HepG2 (cell line): ENCODE data around the gene CAP2. TPM values are rescaled to one million over a fixed set of nuclear protein-coding genes. Genes with fewer than 3 reads are reported as not detected.

ENCODE experiments used
- ATAC-seq: fragments of 200-7000 bp; cut with Tn5 transposase; 3 replicates; pipeline ENCODE4 v1.9.1; 2020; ENCODE audit warnings: mild to moderate bottlenecking, moderate library complexity
- BruUV-seq: library from RNA; stranded (reverse); fragments of 400-500 nt; replicated peaks from 2 replicates; lab custom pipeline; 2021; lab: Mats Ljungman, UMichigan
- CTCF ChIA-PET: fragments of 300-600 bp; formaldehyde crosslinking; extraction: SDS; loops from one replicate; lab custom pipeline; 2021; ENCODE audit warnings: low total read pairs, inconsistent platforms, low intra/inter-chr PET ratio; lab: Yijun Ruan, JAX
- POLR2A ChIA-PET: fragments of 350-600 bp; sonication (Branson Sonifier 250); formaldehyde crosslinking; loops from one replicate; lab custom pipeline; 2020; ENCODE audit warnings: antibody characterized with exemption, inconsistent platforms; lab: Yijun Ruan, JAX
- DNase-seq: peaks from one replicate; pipeline ENCODE4 v3.0.0-alpha.2; 2015; ENCODE audit warnings: low spot score
- FAIRE-seq: peaks from 3 replicates; lab custom pipeline; 2011; peaks lifted over from hg19 to GRCh38; lab: Jason Lieb, UNC
- H2AFZ ChIP-seq: one replicate; pipeline ENCODE4 v1.6.1; 2011; ENCODE audit warnings: low read length, inconsistent platforms
- H3K27ac ChIP-seq: fragments of 300-600 bp; 3 replicates; pipeline ENCODE4 v1.8.0; 2011; ENCODE audit warnings: mixed run types, mild to moderate bottlenecking, mixed read lengths, low read length, inconsistent platforms; ENCODE audit not compliant: insufficient read depth; ENCODE audit errors: extremely low read length
- H3K27me3 ChIP-seq, 2 experiments: fragments of 200-600 bp in 1 of 2; 2 replicates in 1 of 2; 3 replicates in 1 of 2; pipeline versions ENCODE4 v1.6.0 to v1.8.0; 2011; ENCODE audit warnings: low read length in 2 of 2, mild to moderate bottlenecking in 2 of 2, moderate library complexity in 2 of 2, inconsistent platforms in 1 of 2; ENCODE audit not compliant: insufficient read depth in 2 of 2, control insufficient read depth in 1 of 2
- H3K36me3 ChIP-seq, 2 experiments: fragments of 200-600 bp in 1 of 2; replicated peaks in 1 of 2; 2 replicates in 1 of 2; 3 replicates in 1 of 2; pipeline versions ENCODE4 v1.5.1 to v1.8.0; 2011; ENCODE audit warnings: low read length in 2 of 2, inconsistent platforms in 1 of 2; ENCODE audit not compliant: insufficient read depth in 2 of 2, control insufficient read depth in 1 of 2
- H3K4me1 ChIP-seq: 2 replicates; pipeline ENCODE4 v1.5.1; 2012; ENCODE audit warnings: low read length, inconsistent platforms; ENCODE audit not compliant: insufficient read depth
- H3K4me2 ChIP-seq: 2 replicates; pipeline ENCODE4 v1.6.0; 2011; ENCODE audit warnings: low read depth, low read length, inconsistent platforms
- H3K4me3 ChIP-seq, 3 experiments: fragments of 200-600 bp in 1 of 3; sonication (generic), shearing (Covaris generic) in 1 of 3; replicated peaks in 1 of 3; 2 replicates each; pipeline ENCODE4 v1.5.1; 2011 to 2016; ENCODE audit warnings: low read length in 3 of 3, inconsistent platforms in 2 of 3, low read depth in 2 of 3, mild to moderate bottlenecking in 2 of 3, control low read depth in 1 of 3, mixed read lengths in 1 of 3; ENCODE audit not compliant: insufficient read depth in 1 of 3
- H3K79me2 ChIP-seq: one replicate; pipeline ENCODE4 v1.6.1; 2011; ENCODE audit warnings: low read length, inconsistent platforms; ENCODE audit not compliant: insufficient read depth
- H3K9ac ChIP-seq: 2 replicates; pipeline ENCODE4 v1.6.0; 2011; ENCODE audit warnings: mild to moderate bottlenecking, low read depth, low read length, inconsistent platforms; ENCODE audit not compliant: insufficient read depth
- H3K9me3 ChIP-seq: 2 replicates; pipeline ENCODE4 v1.5.1; 2012; ENCODE audit warnings: mild to moderate bottlenecking, low read length
- H4K20me1 ChIP-seq: 2 replicates; pipeline ENCODE4 v1.6.0; 2011; ENCODE audit warnings: inconsistent platforms, mild to moderate bottlenecking, low read length, moderate library complexity; ENCODE audit not compliant: insufficient read depth
- EP300 ChIP-seq, 3 experiments: sonication (generic) in 1 of 3; formaldehyde crosslinking in 1 of 3; IDR thresholded peaks; 2 replicates each; pipeline versions ENCODE4 v1.5.1 to v1.6.1; 2011 to 2020; ENCODE audit warnings: low read depth in 2 of 3, low read length in 2 of 3, borderline replicate concordance in 1 of 3, improper control_type of control experiment in 1 of 3, mild to moderate bottlenecking in 1 of 3, missing genetic modification reagents in 1 of 3, moderate library complexity in 1 of 3
- FOSL2 ChIP-seq: sonication (generic); formaldehyde crosslinking; IDR thresholded peaks from 2 replicates; pipeline ENCODE4 v1.4.0; 2020; ENCODE audit warnings: missing genetic modification reagents
- HBP1 ChIP-seq: IDR thresholded peaks from 2 replicates; pipeline ENCODE4 v1.6.1; 2016; ENCODE audit warnings: low read depth, control low read depth
- MAFF ChIP-seq: IDR thresholded peaks from 2 replicates; pipeline ENCODE4 v1.6.1; 2011; ENCODE audit warnings: low read depth, low read length, improper control_type of control experiment
- MAFK ChIP-seq, 2 experiments: IDR thresholded peaks in 1 of 2; conservative IDR thresholded peaks in 1 of 2; 2 replicates each; pipeline ENCODE4 v1.6.1; 2011; ENCODE audit warnings: improper control_type of control experiment in 2 of 2, low read length in 2 of 2
- MED1 ChIP-seq: sonication (generic); formaldehyde crosslinking; IDR thresholded peaks from 2 replicates; pipeline ENCODE4 v1.4.0; 2020; ENCODE audit warnings: missing genetic modification reagents
- PHF20 ChIP-seq: sonication (generic); formaldehyde crosslinking; IDR thresholded peaks from 2 replicates; pipeline ENCODE4 v1.5.0; 2020; ENCODE audit warnings: mild to moderate bottlenecking, missing genetic modification reagents
- TAF15 ChIP-seq: fragments of 200-400 bp; formaldehyde crosslinking; IDR thresholded peaks from one replicate; pipeline ENCODE4 v1.6.1; 2018; ENCODE audit warnings: mild to moderate bottlenecking, low read depth, low read length; ENCODE audit not compliant: poor library complexity, severe bottlenecking
- ZNF121 ChIP-seq: sonication (generic); formaldehyde crosslinking; IDR thresholded peaks from 2 replicates; pipeline ENCODE4 v1.5.0; 2020; ENCODE audit warnings: mild to moderate bottlenecking, missing genetic modification reagents
- ZNF407 ChIP-seq: sonication (generic); formaldehyde crosslinking; IDR thresholded peaks from one replicate; pipeline ENCODE4 v1.5.1; 2020; ENCODE audit warnings: mild to moderate bottlenecking, missing genetic modification reagents; ENCODE audit errors: not compliant biosample characterization
- in situ Hi-C: cut with HindIII; loops from 2 replicates; pipeline ENCODE4 v1.10.0; 2017; ENCODE audit warnings: low pct_unique_long_range_greater_than_20kb; ENCODE audit not compliant: extremely low pct_ligation_motif_present
- intact Hi-C: fragments of 100-400 bp; cut with micrococcal nuclease; formaldehyde crosslinking; loops from one replicate; pipeline ENCODE4 v1.10.0; 2022; ENCODE audit not compliant: unreplicated experiment
- polyA plus RNA-seq, 8 experiments: library from polyadenylated mRNA; depleted of rRNA in 3 of 8; stranded (reverse) in 7 of 8; unstranded in 1 of 8; fragments of >200 nt; fragmentation: Illumina TruSeq in 4 of 8; extraction: Trizol in 4 of 8; gene quantifications; 2 replicates each; pipeline versions ENCODE4 v1.2.1 to v1.2.3, GENCODE V29; 2011 to 2016; ENCODE audit warnings: low read depth in 4 of 8, missing spikeins in 1 of 8, mixed read lengths in 1 of 8; ENCODE audit not compliant: insufficient read depth in 1 of 8
- total RNA-seq, 5 experiments: library from RNA; depleted of rRNA; stranded (reverse); fragments of >200 nt; fragmentation: Illumina TruSeq; extraction: Trizol; gene quantifications; 2 replicates each; pipeline ENCODE4 v1.2.3, GENCODE V29; 2016; ENCODE audit warnings: low read depth in 1 of 5

The CAP2 gene
- total and polyA plus RNA-seq, 2 of the 13 experiments (the other 11 are each of a cell fraction or from before 2014, with no cell fraction given), result 7.9 to 53.1 TPM

DNA sequence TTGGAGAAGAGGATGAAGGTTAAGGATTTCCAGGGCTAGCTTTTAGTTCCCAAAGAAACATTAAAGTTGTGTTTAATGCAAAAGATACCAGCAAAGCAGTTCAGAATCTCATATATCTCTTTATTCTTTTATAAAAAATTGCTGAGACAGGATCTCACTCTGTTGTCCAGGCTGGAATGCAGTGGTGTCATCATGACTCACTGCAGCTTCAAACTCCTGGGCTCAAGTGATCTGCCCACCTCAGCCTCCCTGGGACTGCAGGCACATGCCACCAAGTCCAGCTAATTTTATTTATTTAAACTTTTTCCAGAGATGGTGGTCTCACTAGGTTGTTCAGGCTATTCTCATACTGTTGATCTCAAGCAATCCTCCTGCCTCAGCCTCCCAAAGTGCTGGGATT, 41.1 kb upstream of the CAP2 start:
- intact Hi-C loops (no loop called here), in situ Hi-C loops (no loop called here)
- H3K36me3 ChIP-seq, result no peaks in the 10 kb centered on the region
- no peaks in the 10 kb centered on the region for H3K9me3 ChIP-seq
- H3K9ac ChIP-seq, result no peak overlapping the region
- no peak overlapping the region for H3K4me2 ChIP-seq
- no peak for FAIRE-seq
- peak; percentile 30 for DNase-seq
- H4K20me1 ChIP-seq, result no peaks in the 10 kb centered on the region
- H3K27ac ChIP-seq, result no peak overlapping the region
- H3K4me1 ChIP-seq, result peaks cover 68% of the 10 kb centered on the region
- no peaks in the 10 kb centered on the region for H3K27me3 ChIP-seq
- ChIA-PET POLR2A (interaction anchor here (3.9 kb wide), 1 partner anchor 42 kb away, joined by 33 read pairs; the partner anchor contains the start of gene CAP2), CTCF (no interaction called here)
- H2AFZ ChIP-seq, result no peak overlapping the region
- no peak for ATAC-seq
- no TSS peak for BruUV-seq
- no peaks in the 10 kb centered on the region for H3K79me2 ChIP-seq
- TF ChIP-seq EP300 (IDR thresholded peaks at IDR 0.05; ENCODE audit: low read depth in 2 of 2, low read length in 2 of 2), result peak in 1 of 2 experiments; percentile 39; a peak in 1 of 4 replicates
- no peak for TF ChIP-seq EP300 (CRISPR knock-in tag; IDR thresholded peaks at IDR 0.05; ENCODE audit: borderline replicate concordance)
- no peak for TF ChIP-seq ZNF407 (CRISPR knock-in tag)
- 0 out of 2 replicates have a peak, but pooled peaks have one; percentile 25 for TF ChIP-seq MAFF
- TF ChIP-seq MAFK (conservative IDR thresholded peaks at IDR 0.05 in 1 of 2, IDR thresholded peaks at IDR 0.05 in 1 of 2; ENCODE audit: low read length in 2 of 2), result peak; percentile 17 to 40; a peak in 2 of 4 replicates
- TF ChIP-seq PHF20 (CRISPR knock-in tag), result no peak
- TF ChIP-seq TAF15, result no peak
- peak; percentile 89 for TF ChIP-seq ZNF121 (CRISPR knock-in tag)
- peak; percentile 85 for TF ChIP-seq FOSL2
- TF ChIP-seq HBP1, result no peak
- TF ChIP-seq MED1, result no peak
- no peak overlapping the region for H3K4me3 ChIP-seq
